GM12878 (cell line): ENCODE measurements around the gene NCAPH2.

Experiments
- CBX3 ChIP-seq: fragments of 200-600 bp; sonication (generic); IDR thresholded peaks from 2 replicates; pipeline ENCODE4 v1.6.1; 2016; ENCODE audit warnings: low read depth, borderline replicate concordance
- CTCF ChIP-seq, 3 experiments: IDR thresholded peaks in 2 of 3; conservative IDR thresholded peaks in 1 of 3; 2 replicates each; pipeline ENCODE4 v1.5.1; 2011; ENCODE audit warnings: low read depth in 3 of 3, low read length in 3 of 3, mild to moderate bottlenecking in 3 of 3, control low read depth in 2 of 3, moderate library complexity in 2 of 3, inconsistent platforms in 1 of 3, mixed read lengths in 1 of 3; ENCODE audit not compliant: control insufficient read depth in 2 of 3, insufficient read depth in 1 of 3; ENCODE audit errors: extremely low read depth in 1 of 3
- FOXK2 ChIP-seq: fragments of 450-650 bp; IDR thresholded peaks from 2 replicates; pipeline ENCODE4 v1.6.1; 2017; ENCODE audit warnings: mild to moderate bottlenecking, moderate library complexity
- MXI1 ChIP-seq: fragments of 150-350 bp; IDR thresholded peaks from 2 replicates; pipeline ENCODE4 v1.6.1; 2011; ENCODE audit warnings: low read depth, mild to moderate bottlenecking, inconsistent platforms, low read length, improper control_type of control experiment
- POLR2A ChIP-seq: IDR thresholded peaks from 2 replicates; pipeline ENCODE4 v1.6.1; 2011; ENCODE audit warnings: low read depth, mild to moderate bottlenecking, low read length
- POLR2AphosphoS5 ChIP-seq: IDR thresholded peaks from 2 replicates; pipeline ENCODE4 v1.6.1; 2011; ENCODE audit warnings: mild to moderate bottlenecking, low read length, inconsistent platforms
- RFX5 ChIP-seq: IDR thresholded peaks from 2 replicates; pipeline ENCODE4 v1.6.1; 2011; ENCODE audit warnings: low read depth, low read length, improper control_type of control experiment
- SMAD1 ChIP-seq: fragments of 450-650 bp; IDR thresholded peaks from 2 replicates; pipeline ENCODE4 v1.6.1; 2018; ENCODE audit warnings: mild to moderate bottlenecking, low read depth; ENCODE audit not compliant: partially characterized antibody
- ZBTB11 ChIP-seq: fragments of 450-650 bp; formaldehyde crosslinking; IDR thresholded peaks from 2 replicates; pipeline ENCODE4 v1.5.0; 2022; ENCODE audit warnings: mild to moderate bottlenecking, missing genetic modification characterization
- ZNF274 ChIP-seq: IDR thresholded peaks from one replicate; pipeline ENCODE4 v1.8.0; 2011; ENCODE audit not compliant: insufficient read length, insufficient read depth
- TF ChIP-seq, protein P1 (sequence below): IDR thresholded peaks from 2 replicates; pipeline ENCODE4 v1.6.1; 2012; ENCODE audit warnings: low read depth, low read length, improper control_type of control experiment

DNA sequence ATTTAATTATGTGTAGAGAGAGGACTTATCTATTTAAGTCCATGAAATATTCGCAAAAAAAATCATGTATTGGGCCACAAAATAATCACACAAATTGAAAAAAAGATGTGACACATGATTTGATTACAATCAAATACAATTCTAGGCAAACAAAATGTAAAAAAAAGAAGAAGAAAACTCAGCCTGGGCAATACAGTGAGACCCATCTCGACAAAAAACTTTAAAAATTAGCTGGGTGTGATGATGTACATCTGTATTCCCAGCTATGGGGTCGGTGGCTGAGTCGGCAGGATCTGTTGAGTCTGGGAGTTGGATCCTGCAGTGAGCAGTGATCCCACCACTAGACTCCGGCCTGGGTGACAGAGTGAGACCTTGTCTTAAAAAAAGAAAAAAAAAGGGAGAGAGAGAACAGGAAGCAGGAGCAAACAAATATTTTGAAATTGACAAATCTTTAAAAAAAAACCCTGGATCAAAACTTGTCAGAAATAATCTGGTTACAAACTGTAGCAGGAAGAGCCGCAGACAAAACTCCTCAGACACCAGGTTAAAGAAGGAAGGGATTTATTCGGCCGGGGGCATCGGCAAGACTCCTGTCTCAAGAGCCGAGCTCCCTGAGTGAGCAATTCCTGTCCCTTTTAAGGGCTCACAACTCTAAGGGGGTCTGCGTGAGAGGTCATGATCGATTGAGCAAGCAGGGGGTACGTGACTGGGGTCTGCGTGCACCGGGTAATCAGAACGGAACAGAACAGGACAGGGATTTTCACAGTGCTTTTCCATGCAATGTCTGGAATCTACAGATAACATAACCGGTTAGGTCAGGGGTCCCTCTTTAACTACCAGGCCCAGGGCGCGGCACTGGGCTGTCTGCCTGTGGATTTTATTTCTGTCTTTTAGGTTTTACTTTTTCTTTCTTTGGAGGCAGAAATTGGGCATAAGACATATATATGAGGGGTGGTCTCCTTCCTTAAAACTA lies 25.1 kb downstream of the NCAPH2 start:
- TF ChIP-seq POLR2A (no peak), CBX3 (no peak), RFX5 (no peak), ZNF274 (no peak), SMAD1 (no peak), MXI1 (no peak), POLR2AphosphoS5 (no peak; the same call in 1 of the 2 replicates), ZBTB11 (no peak), CTCF (IDR thresholded peaks at IDR 0.05 in 2 of 3, conservative IDR thresholded peaks at IDR 0.05 in 1 of 3; ENCODE audit: control insufficient read depth in 2 of 3, extremely low read depth in 1 of 3, insufficient read depth in 1 of 3, low read depth in 3 of 3, low read length in 3 of 3) (no peak), FOXK2 (no peak)
- TF ChIP-seq, protein P1, sequence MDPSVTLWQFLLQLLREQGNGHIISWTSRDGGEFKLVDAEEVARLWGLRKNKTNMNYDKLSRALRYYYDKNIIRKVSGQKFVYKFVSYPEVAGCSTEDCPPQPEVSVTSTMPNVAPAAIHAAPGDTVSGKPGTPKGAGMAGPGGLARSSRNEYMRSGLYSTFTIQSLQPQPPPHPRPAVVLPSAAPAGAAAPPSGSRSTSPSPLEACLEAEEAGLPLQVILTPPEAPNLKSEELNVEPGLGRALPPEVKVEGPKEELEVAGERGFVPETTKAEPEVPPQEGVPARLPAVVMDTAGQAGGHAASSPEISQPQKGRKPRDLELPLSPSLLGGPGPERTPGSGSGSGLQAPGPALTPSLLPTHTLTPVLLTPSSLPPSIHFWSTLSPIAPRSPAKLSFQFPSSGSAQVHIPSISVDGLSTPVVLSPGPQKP, result no peak
